ENCODE results near the gene TMEM19.

TMEM19 gene

DNA sequence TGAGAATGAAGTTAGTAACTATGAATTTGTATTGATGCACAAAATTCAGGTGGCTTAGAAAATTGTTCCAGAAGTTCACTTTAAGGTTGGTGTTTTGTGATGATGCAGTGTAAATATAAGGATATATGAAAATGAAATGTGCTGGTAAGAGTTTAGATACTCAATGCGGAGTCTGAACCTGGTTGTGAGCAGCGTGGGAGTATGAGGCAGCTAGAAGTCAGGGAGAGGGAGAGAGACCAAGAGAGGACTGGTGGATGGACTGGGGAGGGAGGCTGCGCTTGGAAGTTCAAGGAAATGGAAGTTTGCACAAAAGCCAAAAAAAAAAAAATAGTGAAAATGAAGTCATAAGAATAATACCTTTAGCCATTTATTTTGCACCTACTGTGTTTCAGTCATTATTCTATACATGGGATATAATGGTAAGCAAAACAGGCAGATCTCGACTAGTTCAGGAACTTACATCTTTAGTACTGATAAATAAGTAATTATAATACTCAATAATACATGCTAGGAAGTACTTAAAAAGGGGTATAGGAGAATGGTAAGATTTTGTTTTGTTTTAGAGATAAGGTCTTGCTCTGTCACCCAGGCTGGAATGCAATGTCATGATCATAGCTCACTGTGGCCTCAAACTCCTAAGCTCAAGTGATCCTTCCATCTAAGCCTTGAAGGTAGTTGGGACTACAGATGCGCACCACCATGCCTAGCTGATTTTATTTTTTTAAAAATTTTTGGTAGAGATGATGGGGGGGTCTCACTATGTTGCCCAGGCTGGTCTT, 58.8 kb downstream of the TMEM19 start:
- Histone ChIP-seq H3K9ac (ENCODE audit: low read depth, low read length) (no peak overlapping the region), H3K4me3 (ENCODE audit: low read length) (no peak overlapping the region), H3K27ac (ENCODE audit: low read depth, low read length) (no peak overlapping the region), H3K27me3 (ENCODE audit: insufficient read depth, low read length) (no peaks in the 10 kb centered on the region), H3K36me3 (ENCODE audit: insufficient read depth, low read length) (no peaks in the 10 kb centered on the region), H3K9me3 (ENCODE audit: insufficient read depth, low read depth, low read length) (no peaks in the 10 kb centered on the region), H3K4me1 (ENCODE audit: insufficient read depth, low read length) (peaks cover 15% of the 10 kb centered on the region)
- 97% methylated on average over 4 of the region's 5 CpGs for WGBS

DNA sequence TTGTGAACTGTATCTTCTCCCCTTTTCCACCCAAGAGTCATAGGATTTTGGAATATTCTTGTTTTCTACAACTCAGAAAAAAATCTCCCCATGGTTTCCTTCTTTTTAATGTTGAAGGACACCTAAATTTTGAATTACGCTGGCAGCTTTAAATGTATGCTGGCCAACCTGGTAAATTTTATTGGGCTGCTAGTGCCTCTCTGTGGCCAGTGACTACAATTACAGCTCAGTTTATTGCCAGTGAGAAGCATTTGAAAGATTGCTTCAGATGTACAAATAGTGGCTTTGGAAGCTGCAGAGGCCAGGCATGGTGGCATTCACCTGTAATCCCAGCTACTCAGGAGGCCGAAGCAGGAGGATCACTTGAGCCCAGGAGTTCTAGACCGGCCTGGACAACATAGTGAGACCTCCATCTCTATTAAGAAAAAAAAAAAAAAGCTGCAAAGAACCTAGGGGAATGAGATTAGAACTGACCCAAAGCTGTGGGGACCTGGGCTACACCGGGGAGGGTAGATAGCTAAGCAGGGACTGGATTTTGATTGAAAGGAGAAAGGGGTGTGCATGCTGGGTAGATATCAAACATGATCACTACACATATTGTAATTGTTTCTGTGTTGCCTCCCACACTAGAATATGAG, 61.2 kb downstream of the TMEM19 start:
- H3K27ac ChIP-seq (ENCODE audit: low read depth, low read length) = no peak overlapping the region
- H3K9ac ChIP-seq (ENCODE audit: low read depth, low read length) = no peak overlapping the region
- no peaks in the 10 kb centered on the region for H3K27me3 ChIP-seq (ENCODE audit: insufficient read depth, low read length)
- no peak overlapping the region for H3K4me3 ChIP-seq (ENCODE audit: low read length)
- 61% methylated on average over 4 of the region's 4 CpGs for WGBS
- H3K4me1 ChIP-seq (ENCODE audit: insufficient read depth, low read length) = peaks cover 20% of the 10 kb centered on the region
- H3K36me3 ChIP-seq (ENCODE audit: insufficient read depth, low read length) = no peaks in the 10 kb centered on the region
- no peaks in the 10 kb centered on the region for H3K9me3 ChIP-seq (ENCODE audit: insufficient read depth, low read depth, low read length)

DNA sequence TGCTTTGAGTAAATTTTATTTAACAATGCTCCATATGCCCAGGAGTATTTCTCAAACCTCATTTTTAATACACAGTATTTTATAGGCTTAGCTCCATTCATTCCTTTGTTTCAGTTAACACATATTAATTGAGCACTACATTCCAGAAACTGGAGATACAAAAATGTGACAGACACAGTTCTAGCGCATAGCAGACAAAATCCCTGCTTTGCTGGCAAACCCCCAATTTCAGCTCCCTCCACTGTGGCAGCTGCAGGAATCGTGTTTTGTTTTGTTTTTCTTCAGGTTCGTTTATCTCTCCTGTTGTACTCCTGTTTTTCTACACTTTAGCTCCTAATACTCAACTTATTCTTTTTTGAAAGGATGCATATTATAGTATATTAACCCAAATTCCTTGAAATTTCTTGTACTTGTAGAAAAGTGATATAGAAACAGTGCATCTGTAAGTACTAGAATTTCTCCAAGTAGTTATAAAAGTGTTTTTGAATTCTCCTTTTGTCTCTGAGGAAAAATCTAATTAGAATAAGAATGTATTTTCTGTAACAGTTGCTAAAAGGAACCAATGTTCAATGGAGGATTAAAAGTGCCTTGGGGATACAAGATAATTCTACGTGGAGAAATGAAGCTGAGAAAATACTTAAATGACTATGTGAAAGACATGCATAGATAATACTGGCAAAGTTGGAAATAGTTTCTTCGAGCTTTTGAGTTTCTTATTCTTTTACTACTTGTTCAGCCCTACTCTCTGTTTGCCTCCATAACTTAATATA, 62.4 kb downstream of the TMEM19 start:
- WGBS = 87% methylated on average over 4 of the region's 5 CpGs

DNA sequence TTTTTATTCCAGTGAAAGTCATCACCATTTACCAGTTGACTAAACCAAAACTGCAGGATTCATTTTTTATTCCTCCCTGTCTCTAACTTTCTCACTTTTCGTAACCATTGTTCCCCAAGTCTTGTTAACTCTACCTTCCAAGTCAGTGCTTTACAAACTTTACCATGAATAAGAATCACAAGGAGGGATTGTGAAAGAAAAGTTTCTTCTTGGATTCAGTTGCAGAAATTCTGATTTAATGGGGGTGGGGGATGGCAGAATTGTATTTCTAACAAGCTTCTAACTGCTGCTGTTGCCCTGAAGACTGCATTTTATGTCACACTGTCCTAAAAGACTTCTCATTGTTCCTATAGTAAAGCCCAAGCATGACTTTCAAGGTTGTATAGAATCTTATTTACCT, 63.8 kb downstream of the TMEM19 start:
- Histone ChIP-seq H3K9me3 (ENCODE audit: insufficient read depth, low read depth, low read length) (no peaks in the 10 kb centered on the region), H3K27me3 (ENCODE audit: insufficient read depth, low read length) (no peaks in the 10 kb centered on the region), H3K27ac (ENCODE audit: low read depth, low read length) (peak overlapping the region; percentile 68; the same call in 1 of the 2 replicates), H3K9ac (ENCODE audit: low read depth, low read length) (peak overlapping the region; percentile 32; the same call in 1 of the 2 replicates), H3K4me1 (ENCODE audit: insufficient read depth, low read length) (peaks cover 20% of the 10 kb centered on the region), H3K4me3 (ENCODE audit: low read length) (no peak overlapping the region; the same call in 1 of the 2 replicates), H3K36me3 (ENCODE audit: insufficient read depth, low read length) (no peaks in the 10 kb centered on the region)
- WGBS = 83% methylated on average over 1 of the region's 1 CpG

More for the DNA sequence above, 62.4 kb downstream of the TMEM19 start:
- Histone ChIP-seq H3K9ac (ENCODE audit: low read depth, low read length) (no peak overlapping the region), H3K36me3 (ENCODE audit: insufficient read depth, low read length) (no peaks in the 10 kb centered on the region), H3K4me3 (ENCODE audit: low read length) (no peak overlapping the region), H3K27me3 (ENCODE audit: insufficient read depth, low read length) (no peaks in the 10 kb centered on the region), H3K9me3 (ENCODE audit: insufficient read depth, low read depth, low read length) (no peaks in the 10 kb centered on the region), H3K4me1 (ENCODE audit: insufficient read depth, low read length) (peaks cover 20% of the 10 kb centered on the region), H3K27ac (ENCODE audit: low read depth, low read length) (no peak overlapping the region)

DNA sequence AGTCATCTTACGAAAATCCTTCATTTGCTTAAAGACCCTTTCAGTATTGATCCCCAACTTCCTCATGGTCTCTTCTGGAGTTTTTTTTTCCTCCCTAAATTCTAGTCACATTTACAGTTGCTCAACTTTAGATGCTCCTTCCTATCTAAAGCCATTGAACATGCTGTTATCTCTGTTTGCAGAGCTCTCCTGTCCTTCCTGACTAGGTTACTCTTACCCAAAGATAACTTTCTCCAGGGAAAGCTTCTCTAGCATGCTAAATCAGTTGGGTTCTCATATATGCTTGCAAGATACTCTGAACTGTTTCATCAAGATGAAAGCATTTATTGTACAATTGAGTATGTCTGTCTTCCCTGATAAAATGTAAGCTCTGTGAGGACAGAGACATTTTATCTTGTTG, 67.0 kb downstream of the TMEM19 start:
- WGBS = 94% methylated on average over 1 of the region's 1 CpG
- Histone ChIP-seq H3K4me1 (ENCODE audit: insufficient read depth, low read length) (peaks cover 20% of the 10 kb centered on the region), H3K36me3 (ENCODE audit: insufficient read depth, low read length) (peaks cover 9% of the 10 kb centered on the region), H3K27me3 (ENCODE audit: insufficient read depth, low read length) (no peaks in the 10 kb centered on the region), H3K27ac (ENCODE audit: low read depth, low read length) (no peak overlapping the region), H3K9ac (ENCODE audit: low read depth, low read length) (no peak overlapping the region), H3K9me3 (ENCODE audit: insufficient read depth, low read depth, low read length) (no peaks in the 10 kb centered on the region), H3K4me3 (ENCODE audit: low read length) (no peak overlapping the region)

Measured in HUES64 (cell line).